ENCODE data around the gene LIN7C. TPM values are rescaled to one million over a fixed set of nuclear protein-coding genes. Genes with fewer than 3 reads are reported as not detected.

Gene LIN7C
- total RNA-seq, 2 donors from 2014 or later: 43.3 to 44.3 TPM

DNA sequence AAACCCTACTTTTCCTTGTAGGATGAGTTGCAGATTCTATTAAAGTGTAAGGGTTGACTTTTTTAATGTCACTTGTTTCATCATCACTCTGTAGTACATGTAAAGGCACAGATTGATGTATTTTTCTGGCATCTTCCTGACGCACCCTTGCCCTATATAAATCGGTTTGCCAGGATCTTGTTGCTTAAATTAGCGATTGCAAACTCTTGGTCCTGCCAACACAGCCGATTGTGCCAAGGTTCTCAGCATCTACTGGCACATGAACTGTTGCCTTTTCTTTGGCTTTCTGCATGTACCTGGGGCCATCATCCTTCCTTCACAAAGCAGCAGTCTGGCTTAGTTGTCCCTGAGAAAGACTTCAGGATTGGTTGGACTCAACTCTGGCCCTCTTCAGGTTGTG, 7.5 kb upstream of the LIN7C start:
- no peak for DNase-seq
- ATAC-seq: no peak
- intact Hi-C loops (cut with DNase I, micrococcal nuclease): no loop called here

DNA sequence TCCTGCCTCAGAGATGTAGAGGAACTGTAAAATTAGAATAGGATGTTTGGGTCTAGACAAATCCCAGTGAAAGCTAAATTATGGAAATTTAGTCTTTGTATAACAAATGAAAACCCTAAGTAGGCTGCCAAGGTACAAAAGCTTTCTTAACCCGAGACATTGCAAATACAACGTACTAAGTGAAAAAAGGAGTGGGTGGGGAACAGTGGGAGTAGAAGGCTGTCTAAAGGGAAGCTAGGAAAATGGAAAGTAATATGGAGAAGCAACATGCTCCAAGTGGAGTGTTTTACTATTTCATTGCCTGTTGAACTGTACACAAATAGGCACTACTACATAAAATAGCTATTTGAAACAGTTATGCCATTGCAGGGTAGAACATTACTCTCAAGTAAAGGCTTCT, 6.8 kb upstream of the LIN7C start:
- intact Hi-C loops (cut with DNase I, micrococcal nuclease): no loop called here
- ATAC-seq: no peak
- DNase-seq: no peak

DNA sequence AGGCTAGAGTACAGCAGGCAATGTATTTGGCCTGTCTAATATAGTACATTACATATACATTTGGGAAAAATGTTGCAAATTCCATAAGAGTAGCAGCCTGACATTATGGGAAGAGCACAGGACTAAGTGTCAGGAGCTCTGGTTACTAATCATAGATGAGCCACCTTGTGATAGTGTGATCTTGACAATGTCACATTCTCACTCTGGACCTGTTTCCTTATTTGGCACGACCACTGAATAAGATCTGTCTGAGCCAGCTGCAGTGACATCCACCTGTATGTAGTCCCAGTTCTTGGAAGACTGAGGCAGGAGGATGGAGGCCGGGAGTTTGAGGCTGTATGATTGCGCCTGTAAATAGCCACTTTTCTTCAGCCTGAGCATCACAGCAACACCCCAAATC, 5.7 kb upstream of the LIN7C start:
- no peak for ATAC-seq
- DNase-seq: no peak

DNA sequence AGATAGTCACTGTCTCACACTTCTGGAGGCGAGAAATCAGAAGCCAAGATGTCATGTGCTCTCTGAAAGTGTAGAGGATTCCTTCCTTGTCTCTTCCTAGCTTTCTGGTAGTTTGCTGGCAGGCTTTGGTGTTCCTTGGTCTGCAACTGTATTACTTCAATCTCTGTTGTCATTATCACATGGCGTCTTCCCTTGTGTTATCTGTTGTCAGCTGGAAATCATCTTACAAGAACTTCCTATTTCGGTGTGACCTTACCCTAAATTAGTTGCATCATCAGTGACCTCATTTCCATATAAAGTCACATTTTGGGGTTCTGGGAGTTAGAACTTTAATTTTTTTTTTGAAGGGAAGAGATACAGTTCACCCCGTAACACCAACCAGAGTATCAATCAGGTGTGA, 3.3 kb upstream of the LIN7C start:
- ATAC-seq: no peak
- intact Hi-C loops (cut with DNase I, micrococcal nuclease): no loop called here
- DNase-seq: no peak

More for the DNA sequence above, 5.7 kb upstream of the LIN7C start:
- intact Hi-C loops (cut with DNase I, micrococcal nuclease): no loop called here

DNA sequence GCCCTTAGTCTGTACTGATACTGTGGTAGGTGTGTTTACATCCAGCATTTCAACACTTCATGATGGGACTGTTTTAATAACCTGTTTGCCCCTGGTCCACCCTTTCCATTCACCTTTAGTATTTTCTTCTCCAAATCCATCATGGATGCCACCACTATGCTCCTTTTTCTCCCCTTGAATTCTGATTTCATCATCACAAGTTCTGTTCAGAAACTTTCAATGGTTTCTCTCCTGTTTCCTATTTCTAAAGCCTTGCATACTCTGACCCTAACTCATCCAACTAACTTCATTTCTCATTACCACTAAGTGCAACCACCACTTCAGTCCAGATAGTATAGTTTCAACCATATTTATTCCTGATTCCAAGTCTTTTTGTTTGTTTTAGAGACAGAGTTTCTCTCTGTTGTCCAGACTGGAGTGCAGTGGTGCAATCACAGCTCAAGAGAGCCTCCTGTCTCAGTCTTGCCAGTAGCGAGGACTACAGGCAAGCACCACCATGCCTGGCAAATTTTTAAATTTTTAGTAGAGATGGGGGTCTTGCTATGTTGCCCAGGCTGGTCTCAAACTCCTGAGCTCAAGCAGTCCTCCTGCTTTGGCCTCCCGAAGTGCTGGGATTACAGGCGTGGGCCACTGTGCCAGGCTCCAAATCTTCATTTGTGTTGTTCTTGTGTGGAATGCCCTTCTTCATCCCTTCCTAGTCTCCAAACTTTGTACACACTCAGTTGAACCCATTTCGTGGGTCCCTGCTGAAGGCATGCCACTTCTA, 1.2 kb upstream of the LIN7C start:
- intact Hi-C loops (cut with DNase I, micrococcal nuclease): no loop called here
- no peak for ATAC-seq
- no peak for DNase-seq

DNA sequence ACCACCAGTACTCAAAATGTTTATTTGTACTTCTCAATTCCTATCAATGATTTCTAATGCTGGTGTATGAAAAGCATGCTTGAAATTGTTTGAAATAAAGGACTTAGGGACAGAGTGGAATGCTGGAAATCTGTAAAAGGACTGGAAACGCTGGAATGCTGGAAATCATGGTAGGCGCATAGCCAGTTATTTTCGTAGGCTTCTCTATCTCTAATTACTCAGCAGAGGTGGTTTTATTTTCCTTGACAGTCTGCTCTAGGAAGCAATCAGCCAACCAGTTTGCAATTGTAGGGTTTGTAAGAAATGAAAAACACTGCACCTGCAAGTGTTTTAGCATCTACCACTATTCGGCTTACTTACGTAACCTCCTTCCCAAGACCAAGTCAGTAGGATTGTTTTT, 788 bp downstream of the LIN7C start:
- no peak for DNase-seq
- ATAC-seq: peak; percentile 2
- intact Hi-C loops (cut with DNase I, micrococcal nuclease): no loop called here

DNA sequence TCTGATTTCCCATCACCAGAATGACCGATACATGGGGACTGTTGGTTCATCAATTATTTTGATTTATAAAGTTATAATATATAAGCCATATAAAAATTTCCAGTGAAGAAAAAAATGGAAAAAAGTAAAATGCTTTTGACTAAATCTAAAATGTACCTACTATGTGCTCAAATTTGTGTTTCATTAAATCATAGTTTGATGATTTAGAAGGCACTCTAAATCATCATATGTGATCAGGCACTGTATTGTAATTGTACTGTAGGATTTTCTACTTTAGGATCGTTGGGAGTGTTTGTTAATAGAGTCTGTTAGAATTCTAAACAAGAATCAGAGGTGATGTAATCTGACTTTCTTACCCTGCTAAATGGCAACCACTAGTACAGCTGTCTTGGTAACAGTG, 2.4 kb downstream of the LIN7C start:
- ATAC-seq (no peak), DNase-seq (no peak)
- intact Hi-C loops (cut with DNase I, micrococcal nuclease): no loop called here

DNA sequence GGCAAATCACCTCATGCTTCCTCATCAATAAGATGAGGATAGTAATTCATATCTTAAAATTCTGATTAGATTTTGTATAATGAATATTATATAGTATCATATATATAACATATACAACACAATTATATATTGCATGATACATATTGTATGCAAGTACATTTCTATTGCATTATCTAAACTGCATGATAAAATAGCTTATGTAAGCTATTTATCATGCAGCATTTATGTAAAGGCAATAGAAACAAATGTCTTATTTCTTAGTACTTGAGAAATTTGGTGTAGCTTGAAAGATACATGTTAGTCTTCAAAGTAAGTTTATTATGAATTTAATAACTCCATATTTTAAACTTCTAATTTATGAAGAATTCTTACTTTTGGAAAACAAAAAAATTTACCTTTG, 5.5 kb downstream of the LIN7C start:
- ATAC-seq: no peak
- intact Hi-C loops (cut with DNase I, micrococcal nuclease): no loop called here
- no peak for DNase-seq

DNA sequence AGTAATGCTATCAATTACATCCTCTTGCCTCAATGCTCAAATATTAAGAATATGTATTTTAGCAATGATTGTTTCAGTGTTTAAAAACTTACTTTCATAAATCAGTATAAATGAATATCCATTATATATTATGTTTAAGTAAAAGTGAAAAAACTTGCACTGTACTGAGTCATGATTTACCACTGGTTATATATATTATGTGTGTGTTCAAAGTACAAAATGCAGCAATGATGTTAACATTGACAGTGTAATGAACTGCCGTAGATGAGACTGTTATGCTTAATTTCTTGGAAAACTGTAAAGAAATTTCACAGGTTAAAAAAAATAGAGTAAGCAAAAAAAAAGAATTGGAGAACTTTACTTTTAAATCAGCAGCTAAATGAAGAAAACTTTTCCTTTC, 8.7 kb downstream of the LIN7C start:
- no peak for DNase-seq
- ATAC-seq: peak; percentile 78
- intact Hi-C loops (cut with DNase I, micrococcal nuclease): no loop called here

DNA sequence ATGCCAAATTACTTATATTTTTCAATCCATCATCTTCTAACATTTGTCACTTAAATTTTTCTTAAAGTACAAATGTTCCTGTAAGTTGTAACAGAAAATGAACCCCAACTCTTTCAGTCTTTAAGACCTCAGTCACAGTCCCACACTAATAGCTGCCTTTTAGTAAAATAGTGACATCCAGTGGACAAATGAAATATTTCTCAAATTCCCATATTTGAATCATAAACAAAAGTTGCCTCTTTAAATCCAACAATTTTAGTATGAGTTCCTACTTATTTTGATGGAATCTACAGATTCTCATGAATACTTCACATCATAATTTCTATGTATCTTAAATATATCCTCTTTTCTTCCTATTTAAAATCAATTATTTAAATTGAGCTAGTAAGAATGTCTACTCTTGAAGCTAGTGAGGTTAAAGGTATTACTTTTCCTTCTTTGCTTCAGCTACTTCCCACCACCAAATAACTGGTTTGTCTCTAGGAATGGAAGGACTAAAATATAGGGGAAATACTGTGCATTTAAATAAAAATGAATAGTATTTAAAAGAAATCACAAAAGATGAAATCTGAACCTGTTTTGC, 9.2 kb downstream of the LIN7C start:
- DNase-seq (no peak), ATAC-seq (peak; percentile 42)
- intact Hi-C loops (cut with DNase I, micrococcal nuclease): no loop called here

DNA sequence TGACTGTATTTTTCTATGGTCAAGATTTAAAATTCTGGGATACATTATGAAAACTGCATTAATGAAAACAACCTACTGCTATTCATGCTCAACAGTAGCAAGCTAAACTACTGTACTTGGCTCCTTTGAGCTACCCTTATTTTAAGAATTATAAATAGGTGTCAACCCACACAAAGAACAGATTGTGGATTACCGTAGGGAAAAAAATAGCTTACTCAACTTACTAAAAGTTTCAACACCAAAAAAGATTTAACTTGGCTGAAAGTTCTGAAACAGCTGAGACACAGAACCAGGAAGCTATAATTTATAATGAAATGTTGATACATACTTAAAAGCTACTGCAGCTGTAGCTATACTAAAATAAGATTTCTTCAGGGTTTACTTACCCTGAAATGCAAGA, 10.1 kb downstream of the LIN7C start:
- intact Hi-C loops (cut with DNase I, micrococcal nuclease): no loop called here
- no peak for DNase-seq
- no peak for ATAC-seq

DNA sequence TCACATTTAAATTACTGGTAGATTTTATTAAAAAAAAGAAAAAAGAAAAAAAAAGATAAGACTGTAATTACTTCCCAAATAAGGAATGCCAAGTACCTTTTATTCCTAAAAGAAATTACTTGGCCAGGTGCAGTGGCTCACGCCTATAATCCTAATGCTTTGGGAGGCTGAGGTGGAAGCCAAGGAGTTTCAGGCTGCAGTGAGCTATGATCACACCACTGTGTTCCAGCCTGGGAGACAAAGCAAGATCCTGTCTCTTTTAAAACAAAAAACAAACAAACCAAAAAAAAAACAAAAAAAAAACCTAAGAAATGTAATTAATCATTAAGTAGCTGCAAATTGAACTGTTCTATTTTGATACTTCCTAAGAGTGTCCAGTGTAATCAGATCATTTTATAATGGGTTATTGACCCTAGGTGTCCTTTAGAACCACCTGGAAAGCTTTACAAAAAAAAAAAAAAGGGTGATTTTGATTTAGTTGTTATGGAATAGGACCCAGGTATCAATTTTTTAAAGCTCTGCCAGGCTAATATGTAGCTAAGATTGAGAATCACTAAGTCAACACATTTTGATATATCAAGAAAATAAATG, 10.8 kb downstream of the LIN7C start:
- no peak for ATAC-seq
- intact Hi-C loops (cut with DNase I, micrococcal nuclease): no loop called here

DNA sequence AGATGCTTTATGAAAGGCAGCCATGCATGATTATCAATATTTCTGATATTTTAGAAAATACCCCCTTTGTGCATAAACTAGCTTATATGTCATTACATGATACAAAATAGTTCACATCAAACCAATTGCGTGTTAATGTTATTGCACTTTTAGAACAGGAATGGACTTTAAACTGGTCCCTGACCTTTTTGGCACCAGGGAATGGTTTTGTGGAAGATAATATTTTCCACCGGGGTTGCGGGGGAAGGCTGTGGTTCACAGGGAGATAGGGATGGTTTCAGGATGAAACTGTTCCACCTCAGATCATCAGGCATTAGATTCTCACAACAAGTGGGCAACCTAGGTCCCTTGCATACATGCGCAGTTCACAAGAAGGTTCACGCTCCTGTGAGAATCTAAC, 17.5 kb downstream of the LIN7C start:
- DNase-seq (no peak), ATAC-seq (no peak)
- intact Hi-C loops (cut with DNase I, micrococcal nuclease): loop anchor here (5.0 kb wide), 2 partner anchors 192 to 307 kb away; no protein-coding TSS in a partner anchor

More for the DNA sequence above, 10.8 kb downstream of the LIN7C start:
- DNase-seq: no peak

DNA sequence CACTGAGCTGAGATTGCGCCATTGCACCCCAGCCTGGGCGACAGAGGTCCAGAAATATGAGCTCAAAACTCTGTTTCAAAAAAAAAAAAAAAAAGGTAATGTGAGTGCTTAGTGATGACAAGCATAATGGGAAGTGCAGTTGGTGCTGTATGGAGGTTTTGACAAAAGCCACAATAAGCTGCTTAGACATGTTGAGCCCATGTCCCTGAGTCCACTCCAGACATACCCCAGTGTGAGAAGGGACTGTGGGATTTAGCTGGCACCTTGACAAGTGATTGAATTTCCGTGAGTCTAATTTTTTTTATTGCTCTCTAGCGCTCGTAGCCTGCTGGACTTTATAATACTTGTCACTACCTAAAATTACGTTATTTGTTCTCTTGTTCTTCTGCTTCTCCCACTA, 18.9 kb downstream of the LIN7C start:
- ATAC-seq: no peak
- DNase-seq: no peak
- intact Hi-C loops (cut with DNase I, micrococcal nuclease): loop anchor here (2.0 to 5.0 kb wide), 3 partner anchors 190 to 305 kb away; no protein-coding TSS in a partner anchor

DNA sequence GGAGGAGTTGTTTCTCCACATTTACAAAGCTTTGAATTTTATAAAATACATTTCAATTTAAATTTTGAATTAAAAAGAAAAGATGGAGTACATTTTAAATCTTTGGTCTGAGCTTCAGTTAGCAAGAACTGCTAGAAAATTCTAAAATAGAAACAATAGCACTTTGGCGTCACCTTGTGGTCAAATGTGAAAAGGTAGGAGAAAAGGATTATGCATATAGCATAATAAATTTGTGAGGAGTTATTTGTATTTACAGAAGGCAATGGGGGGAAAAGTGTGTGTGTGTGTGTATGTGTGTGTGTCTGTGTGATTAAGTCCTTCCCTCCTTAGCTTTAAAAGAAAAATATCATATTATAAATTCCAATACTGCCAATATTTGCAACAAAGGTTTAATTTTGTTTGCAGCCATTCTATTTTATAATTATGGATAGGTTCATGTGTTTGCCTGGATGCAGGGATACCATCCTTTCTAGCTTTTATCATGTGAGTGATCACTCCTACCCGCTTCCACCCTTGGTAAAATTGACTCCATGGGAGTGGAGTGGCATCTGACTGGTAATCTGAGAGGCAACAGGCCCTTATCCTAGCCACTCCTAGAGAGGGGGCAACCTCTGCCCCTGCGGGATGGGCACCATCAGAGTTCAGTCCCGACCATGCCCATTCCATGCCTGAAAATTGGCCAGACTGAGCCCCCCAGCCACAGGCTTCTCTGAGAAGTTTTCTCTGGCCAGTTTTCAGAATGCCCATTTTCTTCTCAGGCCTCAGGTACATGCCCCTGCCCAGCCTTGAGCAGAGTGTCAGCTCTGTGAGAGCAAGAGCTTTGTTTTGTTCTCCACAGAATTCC, 20.4 kb downstream of the LIN7C start:
- DNase-seq: no peak

DNA sequence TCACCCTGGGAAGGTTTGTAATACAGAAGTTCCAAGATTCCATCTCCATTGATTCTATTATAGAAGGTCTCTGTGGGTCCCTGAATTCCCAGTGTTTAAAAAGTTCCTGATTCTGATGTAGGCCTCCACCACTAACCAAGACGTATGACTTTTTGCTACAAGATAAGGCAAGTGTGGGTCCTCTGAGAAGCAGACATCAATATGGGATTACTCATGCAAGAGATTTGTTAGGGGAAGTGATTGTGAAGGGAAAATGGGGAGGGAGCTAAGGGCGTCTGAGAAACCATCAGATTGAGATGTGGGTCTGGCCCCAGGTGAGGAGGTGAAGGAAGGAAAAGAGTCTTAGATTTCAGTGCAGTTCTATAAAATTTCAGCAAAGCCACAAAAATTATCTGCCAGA, 23.8 kb downstream of the LIN7C start:
- ATAC-seq: no peak
- intact Hi-C loops (cut with DNase I, micrococcal nuclease): no loop called here
- no peak for DNase-seq

More for the DNA sequence above, 20.4 kb downstream of the LIN7C start:
- intact Hi-C loops (cut with DNase I, micrococcal nuclease): loop anchor here (2.0 to 5.0 kb wide), 3 partner anchors 189 to 304 kb away; no protein-coding TSS in a partner anchor
- ATAC-seq: peak; percentile 65

DNA sequence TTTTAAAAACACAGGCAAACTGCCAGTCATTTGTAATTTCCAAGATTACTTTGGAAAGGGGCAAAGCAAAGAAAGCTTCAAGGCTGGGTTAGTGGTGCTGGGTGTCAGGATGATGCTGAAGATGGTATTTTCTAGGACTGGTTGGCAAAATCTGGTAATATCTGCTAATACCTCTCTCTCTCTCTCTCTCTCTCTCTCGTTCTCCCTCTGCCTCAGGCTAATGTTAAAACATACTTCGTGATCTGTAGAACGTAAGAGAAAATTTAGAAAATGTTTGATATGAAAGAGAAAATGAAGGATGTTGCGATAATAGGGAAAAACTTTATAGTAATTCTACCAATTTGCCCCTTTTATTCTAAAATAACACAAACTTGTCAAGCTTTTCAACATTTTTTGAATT, 24.6 kb downstream of the LIN7C start:
- no peak for ATAC-seq
- DNase-seq: no peak
- intact Hi-C loops (cut with DNase I, micrococcal nuclease): no loop called here

DNA sequence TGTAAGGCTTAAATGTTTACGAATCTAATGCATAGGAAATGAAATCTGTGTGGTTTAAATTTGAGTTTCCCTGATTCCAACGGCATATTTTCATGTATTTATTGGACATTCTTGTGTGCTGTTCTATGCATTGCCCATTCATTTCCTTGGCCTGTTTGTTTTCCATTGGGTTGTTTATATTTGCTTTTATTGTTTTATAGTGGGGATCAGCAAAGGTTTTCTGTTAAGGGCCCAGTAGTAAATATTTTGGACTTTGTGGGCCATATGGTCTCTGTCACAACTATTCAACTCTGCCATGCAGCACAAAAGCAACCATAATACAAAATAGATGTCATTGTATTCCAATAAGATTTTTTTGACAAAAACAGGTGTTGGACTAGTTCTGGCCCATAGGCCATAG, 28.7 kb downstream of the LIN7C start:
- ATAC-seq: no peak
- intact Hi-C loops (cut with DNase I, micrococcal nuclease): no loop called here

DNA sequence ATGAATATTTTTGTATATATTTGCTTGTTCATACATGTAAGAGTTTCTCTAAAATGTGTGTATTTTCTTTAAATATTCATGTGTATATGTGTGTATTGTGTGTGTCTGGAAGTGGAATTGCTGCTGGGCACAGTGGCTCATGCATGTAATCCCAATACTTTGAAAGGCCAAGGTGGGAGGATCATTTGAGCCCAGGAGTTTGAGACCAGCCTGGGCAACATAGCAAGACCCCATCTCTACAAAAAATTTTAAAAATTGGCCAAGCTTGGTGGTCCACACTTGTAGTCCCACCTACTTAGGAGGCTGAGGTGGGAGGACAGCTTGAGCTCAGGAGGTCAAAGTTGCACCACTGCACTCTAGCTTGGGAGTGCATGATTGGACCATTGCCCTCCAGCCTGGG, 29.3 kb downstream of the LIN7C start:
- intact Hi-C loops (cut with DNase I, micrococcal nuclease): no loop called here
- DNase-seq: no peak
- ATAC-seq: no peak

More for the DNA sequence above, 28.7 kb downstream of the LIN7C start:
- DNase-seq: no peak
